HG03571 (cell line): Measurements from ENCODE around the gene FAM219A.
"Not testable (repeated sequence)": the region's sequence is repeated elsewhere in the genome, so short reads cannot be mapped to it uniquely, and the experiment has no call there.

Source experiments
- ATAC-seq: cut with Tn5 transposase; IDR thresholded peaks from one replicate; pipeline ENCODE4 v1.9.1; 2021; ENCODE audit not compliant: unreplicated experiment

FAM219A gene

GRCh38 chr9:34485822-34486221 is 27.5 kb upstream of the FAM219A start:
- ATAC-seq: no peak

DNA sequence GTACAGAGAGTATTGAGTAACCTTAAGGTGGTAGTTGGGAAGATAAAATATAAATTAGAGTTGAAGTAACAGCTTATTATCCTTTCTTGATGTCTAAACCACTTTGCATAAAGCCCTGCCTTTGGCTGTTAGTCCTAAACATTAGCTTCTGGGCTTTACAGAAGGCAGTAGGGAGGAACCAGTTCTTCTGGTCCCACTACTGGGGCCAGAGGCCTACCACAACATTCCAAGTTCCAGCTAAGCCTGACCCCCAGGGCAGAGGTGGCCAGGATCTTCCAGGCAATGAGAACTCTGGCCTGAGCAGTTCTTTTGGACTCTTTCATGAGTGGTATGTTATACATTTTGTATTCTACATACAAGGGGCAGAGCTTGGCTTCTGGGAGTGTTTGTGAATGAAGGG is 26.3 kb upstream of the FAM219A start:
- no peak for ATAC-seq

DNA sequence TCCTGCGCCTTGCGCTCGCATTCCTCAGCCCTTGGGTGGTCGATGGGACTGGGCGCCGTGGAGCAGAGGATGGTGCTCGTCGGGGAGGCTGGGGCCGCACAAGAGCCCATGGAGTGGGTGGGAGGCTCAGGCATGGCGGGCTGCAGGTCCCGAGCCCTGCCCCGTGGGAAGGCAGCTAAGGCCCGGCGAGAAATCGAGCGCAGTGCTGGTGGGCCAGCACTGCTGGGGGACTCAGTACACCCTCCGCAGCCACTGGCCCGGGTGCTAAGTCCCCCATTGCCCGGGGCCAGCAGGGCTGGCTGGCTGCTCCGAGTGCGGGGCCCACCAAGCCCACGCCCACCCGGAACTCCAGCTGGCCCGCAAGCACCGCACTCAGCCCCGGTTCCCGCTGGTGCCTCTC is 24.4 kb upstream of the FAM219A start:
- ATAC-seq: not testable (repeated sequence)

DNA sequence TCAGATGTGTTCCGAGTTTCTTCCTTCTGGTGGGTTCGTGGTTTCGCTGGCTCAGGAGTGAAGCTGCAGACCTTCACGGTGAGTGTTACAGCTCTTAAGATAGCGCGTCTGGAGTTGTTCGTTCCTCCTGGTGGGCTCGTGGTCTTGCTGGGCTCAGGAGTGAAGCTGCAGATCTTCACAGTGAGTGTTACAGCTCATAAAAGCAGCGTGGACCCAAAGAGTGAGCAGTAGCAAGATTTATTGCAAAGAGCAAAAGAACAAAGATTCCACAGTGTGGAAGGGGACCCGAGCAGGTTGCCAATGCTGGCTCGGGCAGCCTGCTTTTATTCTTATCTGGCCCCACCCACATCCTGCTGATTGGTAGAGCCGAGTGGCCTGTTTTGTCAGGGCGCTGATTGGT is 23.2 kb upstream of the FAM219A start:
- ATAC-seq: not testable (repeated sequence)

- no peak for ATAC-seq
These were observed 21.1 kb upstream of the FAM219A start for GRCh38 chr9:34479431-34479866.

DNA sequence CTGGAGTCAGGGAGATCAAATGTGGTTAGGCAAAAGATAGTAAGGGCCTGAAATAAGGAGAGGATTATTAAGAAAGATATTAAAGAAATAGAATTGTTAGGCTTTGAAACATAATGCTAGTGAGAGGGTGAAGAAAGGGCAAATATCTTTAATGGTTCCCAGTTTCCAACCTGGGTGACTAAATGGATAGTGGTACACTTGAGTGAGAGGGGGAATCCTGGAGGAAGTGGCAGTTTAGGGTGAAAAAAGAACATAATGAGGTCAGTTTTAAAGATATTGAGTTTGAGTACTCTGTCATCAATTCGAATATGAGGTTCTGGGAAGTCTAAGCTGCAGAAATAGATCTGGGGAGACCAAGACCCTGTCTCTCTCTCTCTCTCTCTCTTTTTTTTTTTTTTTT is 19.2 kb upstream of the FAM219A start:
- ATAC-seq: no peak

- ATAC-seq: no peak
These were observed 16.7 kb upstream of the FAM219A start for GRCh38 chr9:34475097-34475496.

- no peak for ATAC-seq
These were observed 7.1 kb upstream of the FAM219A start for GRCh38 chr9:34465468-34465867.

DNA sequence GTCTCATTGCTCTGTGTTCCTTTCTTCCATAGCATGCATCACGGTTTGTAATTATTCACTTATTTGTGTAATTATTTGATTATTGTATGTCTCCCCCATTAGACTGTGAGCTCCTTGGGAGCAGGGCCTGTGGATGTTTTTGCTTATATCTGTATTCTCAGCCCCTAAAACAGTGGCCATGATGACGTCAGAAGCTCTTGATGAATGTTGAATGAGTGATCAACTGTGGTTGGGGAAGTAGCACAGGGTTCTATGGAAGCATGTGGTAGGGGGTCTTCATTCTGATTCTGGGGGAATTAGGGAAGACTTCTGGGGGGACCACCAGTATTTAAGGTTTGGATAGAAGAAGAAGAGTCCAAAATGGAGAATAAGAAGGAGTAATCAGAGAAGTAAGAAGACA is 6.2 kb upstream of the FAM219A start:
- no peak for ATAC-seq

DNA sequence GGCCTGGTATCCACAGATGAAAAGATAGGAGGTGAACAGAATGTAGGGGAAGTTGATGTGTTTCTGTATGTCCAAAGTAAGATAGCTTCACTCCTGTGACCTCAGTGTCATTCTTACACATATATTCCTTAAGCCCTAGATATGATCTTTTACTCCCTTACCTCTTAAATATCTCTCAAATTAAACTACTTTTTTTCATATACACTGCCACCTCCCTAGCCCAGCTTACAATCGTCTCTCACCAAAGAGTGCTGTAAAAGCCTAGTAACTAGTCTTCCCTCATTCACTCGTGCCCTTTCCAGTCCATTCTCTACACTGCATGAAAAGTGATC is 5.5 kb upstream of the FAM219A start:
- no peak for ATAC-seq

DNA sequence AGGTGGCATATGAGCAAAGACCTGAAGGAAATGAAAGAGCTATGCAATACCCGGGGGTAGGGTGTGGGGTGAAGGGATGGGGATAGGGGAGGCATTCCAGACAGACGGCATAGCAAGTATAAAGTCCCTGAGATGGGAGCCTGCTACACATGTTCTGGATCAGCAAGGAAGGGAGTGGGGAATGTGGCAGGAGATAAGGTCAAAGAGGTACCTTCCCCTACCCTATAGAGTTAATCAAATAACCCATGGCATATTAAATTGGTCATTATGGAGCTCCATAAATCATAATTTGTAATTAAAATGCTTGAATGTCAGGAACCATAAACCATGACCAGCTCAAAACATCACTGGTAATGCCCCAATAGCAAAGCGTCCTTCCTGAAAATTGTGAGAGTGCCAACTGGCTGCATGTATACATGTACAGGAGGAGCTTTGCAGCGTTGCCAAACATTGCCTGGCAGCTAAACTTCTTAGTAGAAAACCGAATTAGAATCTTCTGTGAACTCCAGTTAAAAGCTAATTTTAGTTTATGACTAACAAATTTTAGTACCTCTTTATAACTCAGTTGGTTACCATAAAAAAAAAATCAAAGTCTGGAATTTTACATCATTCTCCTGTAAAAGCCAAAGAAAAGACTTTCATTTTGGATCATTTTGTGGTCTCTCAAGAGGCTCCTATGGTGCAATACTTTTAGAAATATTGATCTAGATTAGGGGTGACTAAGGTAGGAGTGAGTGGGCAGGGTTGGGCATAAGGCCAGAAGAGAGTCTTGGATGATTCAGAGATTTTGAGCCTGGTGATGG is 4.9 kb upstream of the FAM219A start:
- ATAC-seq: no peak

- ATAC-seq: no peak
These were observed 1.6 kb upstream of the FAM219A start for GRCh38 chr9:34459941-34460340.

DNA sequence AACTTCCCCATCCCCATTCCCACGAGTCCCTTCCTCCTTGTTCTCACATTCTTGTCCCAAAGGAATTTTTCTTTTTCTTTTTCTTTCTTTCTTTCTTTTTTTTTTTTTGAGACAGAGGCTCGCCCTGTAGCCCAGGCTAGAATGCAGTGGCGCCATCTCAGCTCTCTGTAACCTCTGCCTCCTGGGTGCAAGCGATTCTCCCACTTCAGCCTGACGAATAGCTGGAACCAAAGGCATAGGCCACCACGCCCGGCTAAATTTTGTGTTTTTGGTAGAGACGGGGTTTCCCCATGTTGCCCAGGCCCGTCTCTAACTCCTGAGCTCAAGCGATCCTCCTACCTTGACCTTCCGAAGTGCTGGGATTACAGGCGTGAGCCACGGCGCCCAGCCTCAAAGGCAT is 986 bp upstream of the FAM219A start:
- ATAC-seq: no peak

DNA sequence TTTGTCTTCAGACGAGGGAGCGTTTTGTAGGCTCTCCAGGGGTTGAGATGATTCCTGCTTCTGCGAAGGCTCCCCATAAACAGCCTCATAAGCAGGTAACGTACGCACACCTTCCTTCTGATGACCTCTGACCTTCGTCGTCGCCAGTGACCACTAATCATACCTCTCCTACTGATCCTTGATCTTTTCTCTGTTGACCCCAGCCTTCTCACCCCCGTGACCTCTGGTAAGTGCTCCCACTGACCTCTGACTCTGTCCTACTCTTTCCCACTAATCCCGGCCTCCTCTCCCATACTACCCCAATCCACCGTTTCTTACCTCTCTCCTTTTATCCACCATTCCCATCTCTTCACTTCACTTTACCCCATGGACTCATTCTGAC is 580 bp upstream of the FAM219A start:
- ATAC-seq: no peak

DNA sequence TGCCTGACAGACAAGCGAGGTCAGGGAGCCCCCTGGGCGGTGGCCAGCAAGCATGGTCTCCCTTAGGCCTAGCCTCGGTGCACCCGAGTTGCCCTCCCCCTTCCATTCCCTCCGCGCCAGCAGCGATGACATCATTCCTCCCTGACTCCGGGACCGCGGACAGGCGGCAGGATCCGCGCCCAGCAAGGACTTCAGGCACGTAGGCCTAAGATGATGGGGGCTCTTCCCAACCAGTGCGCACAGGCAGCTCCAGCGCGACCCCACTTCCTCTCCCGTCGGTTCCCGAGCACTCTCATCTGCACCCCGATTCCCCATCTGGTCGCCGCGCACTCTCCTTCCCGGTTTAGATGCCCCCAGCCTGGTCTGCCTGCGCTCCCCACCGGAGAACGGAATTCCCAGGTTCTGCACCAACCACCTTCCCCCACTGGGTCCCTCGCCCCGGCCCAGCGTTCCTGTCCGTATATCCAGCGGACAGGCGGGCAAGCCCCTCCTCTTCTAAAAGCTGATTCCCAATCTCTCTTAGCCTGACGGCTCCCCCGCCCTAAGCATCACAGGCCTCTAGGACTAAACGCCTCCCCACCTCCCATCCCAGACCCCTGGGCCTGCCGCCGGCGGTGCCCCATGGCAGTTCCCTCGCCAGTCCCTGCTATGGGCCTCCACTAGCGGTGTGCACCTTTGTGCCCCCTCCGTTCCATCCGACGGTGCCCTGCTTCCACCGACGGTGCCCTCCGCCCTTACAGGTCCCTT is 931 bp downstream of the FAM219A start:
- ATAC-seq: no peak

GRCh38 chr9:34456746-34457145 is 1.6 kb downstream of the FAM219A start:
- no peak for ATAC-seq

GRCh38 chr9:34456151-34456550 is 2.2 kb downstream of the FAM219A start:
- no peak for ATAC-seq

- no peak for ATAC-seq
These were observed 3.8 kb downstream of the FAM219A start for GRCh38 chr9:34454571-34455065.

- ATAC-seq: no peak
These were observed 5.8 kb downstream of the FAM219A start for GRCh38 chr9:34452568-34452967.

- ATAC-seq: no peak
These were observed 6.8 kb downstream of the FAM219A start for GRCh38 chr9:34451545-34451944.

DNA sequence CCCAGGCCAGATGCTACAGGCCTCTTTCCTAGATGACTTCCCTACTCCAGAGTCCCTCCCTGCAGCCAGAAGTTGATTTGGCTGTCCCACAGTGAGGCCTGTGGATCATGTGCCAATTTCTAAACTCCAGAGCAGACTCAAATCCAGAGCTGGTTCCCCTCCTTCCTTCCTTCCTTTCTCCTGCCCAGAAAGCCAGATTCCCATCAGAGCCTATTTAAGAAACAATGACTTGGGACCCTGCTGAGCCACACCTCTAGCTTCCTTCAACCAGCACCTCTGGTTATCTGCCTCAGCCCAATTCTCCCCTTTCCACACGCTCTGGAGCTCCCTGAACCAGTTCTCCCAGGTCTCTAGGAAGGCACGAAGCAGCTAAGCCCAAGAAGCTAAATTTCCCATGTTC is 7.2 kb downstream of the FAM219A start:
- ATAC-seq: no peak

GRCh38 chr9:34450644-34451043 is 7.7 kb downstream of the FAM219A start:
- no peak for ATAC-seq
